ENCODE measurements around the gene SLC17A4.

SLC17A4 gene

DNA sequence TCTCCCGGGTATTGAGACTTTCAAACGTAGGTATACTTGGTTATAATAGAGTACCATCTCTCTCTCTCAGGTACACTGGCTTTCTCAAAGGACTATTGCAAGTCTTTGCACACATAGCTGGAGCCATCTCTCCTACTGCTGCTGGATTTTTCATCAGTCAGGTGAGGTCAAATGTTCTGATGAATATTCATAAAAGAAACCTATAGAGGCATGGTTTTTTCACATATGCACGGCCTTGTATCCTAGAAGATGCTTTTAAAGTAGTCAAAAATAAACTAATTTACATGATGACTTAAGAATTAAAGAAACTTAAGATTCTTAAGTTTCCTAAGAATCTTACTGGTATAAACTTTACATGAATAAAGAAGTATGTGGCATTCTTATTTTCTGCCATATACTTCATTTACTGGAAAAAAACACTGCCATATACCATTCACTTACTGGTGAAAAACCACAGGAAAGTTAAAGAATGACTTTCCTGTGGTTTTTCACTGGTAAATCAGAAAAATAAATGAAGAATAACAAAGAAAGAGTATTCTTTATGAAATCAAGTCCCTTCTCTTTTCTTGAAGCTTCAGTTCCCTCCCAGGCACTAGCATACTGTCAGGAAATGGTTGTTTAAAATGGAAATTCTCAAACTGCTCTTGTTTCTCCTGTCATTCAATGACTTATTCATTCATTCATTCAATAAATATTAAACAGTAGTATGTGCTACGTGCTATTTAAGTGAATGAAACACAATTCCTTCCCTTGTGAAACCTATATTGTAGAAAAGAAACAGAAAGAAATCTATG lies 23.5 kb downstream of the SLC17A4 start:
- no peaks in the 10 kb centered on the region for H3K4me1 ChIP-seq (ENCODE audit: control insufficient read depth, insufficient read depth, low read length, poor library complexity, severe bottlenecking)
- H3K36me3 ChIP-seq (ENCODE audit: control insufficient read depth, insufficient read depth, low read length) = no peaks in the 10 kb centered on the region
- 92% methylated on average over 2 of the region's 4 CpGs; no CpG with 5 or more reads in 1 of the 2 experiments for WGBS, 2 experiments (ENCODE audit: insufficient coverage in 2 of 2)
- H3K4me3 ChIP-seq (ENCODE audit: extremely low read depth, insufficient read depth, low read length, poor library complexity, severe bottlenecking) = no peak overlapping the region
- no peak overlapping the region for H3K27ac ChIP-seq (ENCODE audit: low read depth, low read length, severe bottlenecking)
- peaks cover 4% of the 10 kb centered on the region for H3K9me3 ChIP-seq (ENCODE audit: control insufficient read depth, low read length)

DNA sequence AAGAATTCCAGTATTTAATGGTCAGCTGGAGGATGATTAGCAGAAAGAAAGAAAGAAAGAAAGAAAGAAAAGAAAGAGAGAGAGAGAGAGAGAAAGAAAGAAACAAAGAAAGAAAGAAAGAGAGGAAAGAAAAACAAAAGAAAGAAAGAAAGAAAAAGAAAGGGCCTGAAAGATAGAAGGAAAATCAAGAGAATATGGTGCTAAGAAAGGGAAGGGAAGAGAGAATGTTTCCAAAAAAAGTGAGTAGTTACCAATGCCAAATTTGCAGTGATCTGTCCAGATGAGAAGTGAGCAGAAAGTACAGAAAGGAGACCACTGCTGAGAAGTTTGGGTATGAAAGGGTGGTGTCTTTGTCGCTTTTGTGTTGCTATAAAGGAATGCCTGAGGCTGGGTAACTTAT lies 26.6 kb downstream of the SLC17A4 start:
- Histone ChIP-seq H3K4me1 (ENCODE audit: control insufficient read depth, insufficient read depth, low read length, poor library complexity, severe bottlenecking) (no peaks in the 10 kb centered on the region), H3K27ac (ENCODE audit: low read depth, low read length, severe bottlenecking) (no peak overlapping the region), H3K4me3 (ENCODE audit: extremely low read depth, insufficient read depth, low read length, poor library complexity, severe bottlenecking) (no peak overlapping the region), H3K9me3 (ENCODE audit: control insufficient read depth, low read length) (peaks cover 4% of the 10 kb centered on the region), H3K36me3 (ENCODE audit: control insufficient read depth, insufficient read depth, low read length) (no peaks in the 10 kb centered on the region)
- WGBS, 2 experiments (ENCODE audit: insufficient coverage in 2 of 2) = 88 to 100% methylated on average over 1 of the region's 1 CpG

- WGBS, 2 experiments (ENCODE audit: insufficient coverage in 2 of 2) = 79 to 85% methylated on average over 2 of the region's 2 CpGs
- Histone ChIP-seq H3K27ac (ENCODE audit: low read depth, low read length, severe bottlenecking) (no peak overlapping the region), H3K36me3 (ENCODE audit: control insufficient read depth, insufficient read depth, low read length) (no peaks in the 10 kb centered on the region), H3K4me3 (ENCODE audit: extremely low read depth, insufficient read depth, low read length, poor library complexity, severe bottlenecking) (no peak overlapping the region), H3K4me1 (ENCODE audit: control insufficient read depth, insufficient read depth, low read length, poor library complexity, severe bottlenecking) (no peaks in the 10 kb centered on the region), H3K9me3 (ENCODE audit: control insufficient read depth, low read length) (no peaks in the 10 kb centered on the region)
These were observed 32.9 kb downstream of the SLC17A4 start for GRCh38 chr6:25787428-25787827.

- Histone ChIP-seq H3K4me1 (ENCODE audit: control insufficient read depth, insufficient read depth, low read length, poor library complexity, severe bottlenecking) (no peaks in the 10 kb centered on the region), H3K9me3 (ENCODE audit: control insufficient read depth, low read length) (no peaks in the 10 kb centered on the region), H3K36me3 (ENCODE audit: control insufficient read depth, insufficient read depth, low read length) (no peaks in the 10 kb centered on the region), H3K4me3 (ENCODE audit: extremely low read depth, insufficient read depth, low read length, poor library complexity, severe bottlenecking) (no peak overlapping the region), H3K27ac (ENCODE audit: low read depth, low read length, severe bottlenecking) (no peak overlapping the region)
- 68 to 84% methylated on average over 4 of the region's 4 CpGs for WGBS, 2 experiments (ENCODE audit: insufficient coverage in 2 of 2)
These were observed 33.9 kb downstream of the SLC17A4 start for GRCh38 chr6:25788305-25788922.

DNA sequence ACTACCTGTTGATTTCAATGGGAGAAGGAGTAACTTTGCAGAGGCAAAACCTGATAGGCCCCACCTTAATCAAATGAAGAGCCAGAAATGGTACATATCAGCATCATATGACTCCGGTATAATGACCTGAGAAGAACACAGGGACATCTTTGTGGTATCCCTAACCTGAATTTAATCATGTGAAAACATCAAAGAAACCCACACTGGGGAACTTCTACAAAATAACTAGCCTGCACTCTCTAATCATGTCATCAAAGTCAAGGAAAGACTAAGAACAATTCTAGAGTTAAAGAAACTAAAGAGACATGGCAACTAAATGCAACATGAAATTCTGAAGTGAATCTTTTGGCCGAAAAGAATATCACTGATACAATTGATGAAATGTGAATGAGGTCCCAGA lies 34.9 kb downstream of the SLC17A4 start:
- no peak overlapping the region for H3K27ac ChIP-seq (ENCODE audit: low read depth, low read length, severe bottlenecking)

DNA sequence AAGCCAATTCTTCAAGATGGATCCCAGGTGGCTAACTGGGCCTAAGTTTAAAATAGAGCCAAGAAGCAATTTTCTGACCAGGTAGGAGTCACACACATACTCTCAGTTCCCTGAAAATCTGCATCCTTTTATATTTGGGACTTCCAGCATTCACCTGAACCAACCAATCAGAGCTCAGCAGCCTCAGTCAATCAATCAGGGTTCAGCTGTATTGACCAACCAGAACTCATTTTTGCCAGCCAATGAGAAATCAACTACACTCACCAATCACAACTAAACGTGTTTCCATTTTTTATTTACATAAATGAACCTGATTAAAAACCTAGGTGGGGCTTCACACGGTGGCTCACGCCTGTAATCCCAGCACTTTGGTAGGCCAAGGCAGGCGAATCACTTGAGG lies 37.5 kb downstream of the SLC17A4 start:
- H3K4me3 ChIP-seq (ENCODE audit: extremely low read depth, insufficient read depth, low read length, poor library complexity, severe bottlenecking) = no peak overlapping the region
- no peaks in the 10 kb centered on the region for H3K4me1 ChIP-seq (ENCODE audit: control insufficient read depth, insufficient read depth, low read length, poor library complexity, severe bottlenecking)
- no peaks in the 10 kb centered on the region for H3K36me3 ChIP-seq (ENCODE audit: control insufficient read depth, insufficient read depth, low read length)
- 82 to 87% methylated on average over 4 of the region's 4 CpGs for WGBS, 2 experiments (ENCODE audit: insufficient coverage in 2 of 2)
- H3K9me3 ChIP-seq (ENCODE audit: control insufficient read depth, low read length) = no peaks in the 10 kb centered on the region
- no peak overlapping the region for H3K27ac ChIP-seq (ENCODE audit: low read depth, low read length, severe bottlenecking)

More for the DNA sequence above, 34.9 kb downstream of the SLC17A4 start:
- Histone ChIP-seq H3K4me3 (ENCODE audit: extremely low read depth, insufficient read depth, low read length, poor library complexity, severe bottlenecking) (no peak overlapping the region), H3K9me3 (ENCODE audit: control insufficient read depth, low read length) (no peaks in the 10 kb centered on the region), H3K36me3 (ENCODE audit: control insufficient read depth, insufficient read depth, low read length) (no peaks in the 10 kb centered on the region), H3K4me1 (ENCODE audit: control insufficient read depth, insufficient read depth, low read length, poor library complexity, severe bottlenecking) (no peaks in the 10 kb centered on the region)
- WGBS, 2 experiments (ENCODE audit: insufficient coverage in 2 of 2) = 63 to 95% methylated on average over 2 of the region's 2 CpGs

- no peaks in the 10 kb centered on the region for H3K36me3 ChIP-seq (ENCODE audit: control insufficient read depth, insufficient read depth, low read length)
- H3K4me1 ChIP-seq (ENCODE audit: control insufficient read depth, insufficient read depth, low read length, poor library complexity, severe bottlenecking) = no peaks in the 10 kb centered on the region
- H3K4me3 ChIP-seq (ENCODE audit: extremely low read depth, insufficient read depth, low read length, poor library complexity, severe bottlenecking) = no peak overlapping the region
- WGBS, 2 experiments (ENCODE audit: insufficient coverage in 2 of 2) = 100% methylated on average over 1 of the region's 1 CpG; no CpG with 5 or more reads in 1 of the 2 experiments
- no peak overlapping the region for H3K27ac ChIP-seq (ENCODE audit: low read depth, low read length, severe bottlenecking)
- H3K9me3 ChIP-seq (ENCODE audit: control insufficient read depth, low read length) = no peaks in the 10 kb centered on the region
These were observed 39.4 kb downstream of the SLC17A4 start for GRCh38 chr6:25793970-25794369.

DNA sequence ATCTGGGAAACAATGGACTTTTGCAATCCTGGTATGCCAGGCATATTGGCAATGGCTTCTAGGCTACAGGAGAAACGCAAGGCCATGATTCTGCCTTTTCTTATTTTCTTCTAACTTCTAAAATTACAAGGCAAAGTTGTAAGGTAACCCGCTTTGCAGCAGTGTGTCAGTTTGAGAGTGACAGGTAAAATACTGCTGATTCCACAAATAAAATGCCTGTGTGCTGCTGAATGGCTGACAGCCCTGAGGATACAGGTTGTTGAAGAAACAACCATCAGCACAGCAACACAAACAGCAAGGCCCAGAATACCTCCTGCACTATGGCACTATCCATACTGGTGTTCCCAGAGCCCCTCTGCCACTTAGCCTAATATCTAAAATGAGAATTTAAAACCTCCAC lies 40.2 kb downstream of the SLC17A4 start:
- Histone ChIP-seq H3K36me3 (ENCODE audit: control insufficient read depth, insufficient read depth, low read length) (no peaks in the 10 kb centered on the region), H3K9me3 (ENCODE audit: control insufficient read depth, low read length) (no peaks in the 10 kb centered on the region), H3K27ac (ENCODE audit: low read depth, low read length, severe bottlenecking) (no peak overlapping the region), H3K4me3 (ENCODE audit: extremely low read depth, insufficient read depth, low read length, poor library complexity, severe bottlenecking) (no peak overlapping the region), H3K4me1 (ENCODE audit: control insufficient read depth, insufficient read depth, low read length, poor library complexity, severe bottlenecking) (no peaks in the 10 kb centered on the region)
- no CpG with 5 or more reads among the region's 2 CpGs for WGBS, 2 experiments (ENCODE audit: insufficient coverage in 2 of 2)

DNA sequence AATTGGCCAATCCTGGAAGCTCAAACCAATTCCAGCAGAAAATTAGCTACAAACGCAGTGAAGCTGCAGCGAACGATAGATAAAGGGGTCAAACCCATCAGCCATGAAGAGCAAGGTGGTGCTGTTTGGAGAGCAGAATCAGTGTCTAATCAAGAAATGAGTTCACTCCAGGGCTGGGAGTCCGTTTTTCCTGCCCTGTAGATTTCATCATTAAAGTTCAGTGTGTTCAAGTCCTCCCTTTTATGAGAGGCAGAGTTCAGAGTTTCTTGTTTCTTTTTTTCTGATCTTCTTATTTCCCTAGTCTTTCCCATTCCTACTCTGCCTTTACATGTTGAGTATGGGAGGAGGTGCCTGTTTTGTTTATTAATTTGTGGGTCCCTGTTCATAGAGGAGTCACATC lies 46.9 kb downstream of the SLC17A4 start:
- Histone ChIP-seq H3K9me3 (ENCODE audit: control insufficient read depth, low read length) (no peaks in the 10 kb centered on the region), H3K27ac (ENCODE audit: low read depth, low read length, severe bottlenecking) (no peak overlapping the region), H3K4me1 (ENCODE audit: control insufficient read depth, insufficient read depth, low read length, poor library complexity, severe bottlenecking) (no peaks in the 10 kb centered on the region), H3K4me3 (ENCODE audit: extremely low read depth, insufficient read depth, low read length, poor library complexity, severe bottlenecking) (no peak overlapping the region), H3K36me3 (ENCODE audit: control insufficient read depth, insufficient read depth, low read length) (no peaks in the 10 kb centered on the region)
- WGBS, 2 experiments (ENCODE audit: insufficient coverage in 2 of 2) = 90 to 100% methylated on average over 4 of the region's 4 CpGs

- WGBS, 2 experiments (ENCODE audit: insufficient coverage in 2 of 2) = 50 to 100% methylated on average over 1 of the region's 2 CpGs
- Histone ChIP-seq H3K36me3 (ENCODE audit: control insufficient read depth, insufficient read depth, low read length) (no peaks in the 10 kb centered on the region), H3K9me3 (ENCODE audit: control insufficient read depth, low read length) (no peaks in the 10 kb centered on the region), H3K27ac (ENCODE audit: low read depth, low read length, severe bottlenecking) (no peak overlapping the region), H3K4me3 (ENCODE audit: extremely low read depth, insufficient read depth, low read length, poor library complexity, severe bottlenecking) (no peak overlapping the region), H3K4me1 (ENCODE audit: control insufficient read depth, insufficient read depth, low read length, poor library complexity, severe bottlenecking) (no peaks in the 10 kb centered on the region)
These were observed 50.3 kb downstream of the SLC17A4 start for GRCh38 chr6:25804804-25805203.

- H3K27ac ChIP-seq (ENCODE audit: low read depth, low read length, severe bottlenecking) = no peak overlapping the region
- 33 to 87% methylated on average over 2 of the region's 3 CpGs for WGBS, 2 experiments (ENCODE audit: insufficient coverage in 2 of 2)
- H3K4me1 ChIP-seq (ENCODE audit: control insufficient read depth, insufficient read depth, low read length, poor library complexity, severe bottlenecking) = no peaks in the 10 kb centered on the region
- no peak overlapping the region for H3K4me3 ChIP-seq (ENCODE audit: extremely low read depth, insufficient read depth, low read length, poor library complexity, severe bottlenecking)
- H3K9me3 ChIP-seq (ENCODE audit: control insufficient read depth, low read length) = no peaks in the 10 kb centered on the region
- no peaks in the 10 kb centered on the region for H3K36me3 ChIP-seq (ENCODE audit: control insufficient read depth, insufficient read depth, low read length)
These were observed 60.7 kb downstream of the SLC17A4 start for GRCh38 chr6:25815194-25815593.
